SIG-M5 (cell line): Measurements from ENCODE around the gene TET2.

Source experiments
- DNase-seq: peaks from one replicate; lab custom pipeline; 2025; lab: John Stamatoyannopoulos, UW

TET2 gene

DNA sequence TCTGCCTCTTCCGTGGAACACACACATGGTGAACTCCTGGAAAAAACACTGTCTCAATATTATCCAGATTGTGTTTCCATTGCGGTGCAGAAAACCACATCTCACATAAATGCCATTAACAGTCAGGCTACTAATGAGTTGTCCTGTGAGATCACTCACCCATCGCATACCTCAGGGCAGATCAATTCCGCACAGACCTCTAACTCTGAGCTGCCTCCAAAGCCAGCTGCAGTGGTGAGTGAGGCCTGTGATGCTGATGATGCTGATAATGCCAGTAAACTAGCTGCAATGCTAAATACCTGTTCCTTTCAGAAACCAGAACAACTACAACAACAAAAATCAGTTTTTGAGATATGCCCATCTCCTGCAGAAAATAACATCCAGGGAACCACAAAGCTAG, 87.9 kb downstream of the TET2 start:
- DNase-seq, result no peak

GRCh38 chr4:105236202-105236915, 89.7 kb downstream of the TET2 start:
- no peak for DNase-seq

DNA sequence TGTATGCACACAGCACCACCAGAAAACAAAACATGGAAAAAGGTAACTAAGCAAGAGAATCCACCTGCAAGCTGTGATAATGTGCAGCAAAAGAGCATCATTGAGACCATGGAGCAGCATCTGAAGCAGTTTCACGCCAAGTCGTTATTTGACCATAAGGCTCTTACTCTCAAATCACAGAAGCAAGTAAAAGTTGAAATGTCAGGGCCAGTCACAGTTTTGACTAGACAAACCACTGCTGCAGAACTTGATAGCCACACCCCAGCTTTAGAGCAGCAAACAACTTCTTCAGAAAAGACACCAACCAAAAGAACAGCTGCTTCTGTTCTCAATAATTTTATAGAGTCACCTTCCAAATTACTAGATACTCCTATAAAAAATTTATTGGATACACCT, 90.2 kb downstream of the TET2 start:
- DNase-seq, result no peak

DNA sequence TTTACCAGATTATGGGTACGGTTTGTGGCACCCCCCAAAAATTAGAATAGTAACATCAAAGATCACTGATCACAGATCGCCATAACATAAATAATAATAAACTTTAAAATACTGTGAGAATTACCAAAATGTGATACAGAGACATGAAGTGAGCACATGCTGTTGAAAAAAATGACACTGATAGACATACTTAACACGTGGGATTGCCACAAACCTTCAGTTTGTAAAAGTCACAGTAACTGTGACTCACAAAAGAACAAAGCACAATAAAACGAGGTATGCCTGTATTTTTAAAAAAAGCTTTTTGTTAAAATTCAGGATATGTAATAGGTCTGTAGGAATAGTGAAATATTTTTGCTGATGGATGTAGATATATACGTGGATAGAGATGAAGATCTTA, 93.4 kb downstream of the TET2 start:
- DNase-seq, result no peak

- DNase-seq, result no peak
Observed at GRCh38 chr4:105241451-105241850, 94.8 kb downstream of the TET2 start.

- no peak for DNase-seq
Observed at GRCh38 chr4:105243446-105243845, 96.8 kb downstream of the TET2 start.

GRCh38 chr4:105246712-105247111, 100.0 kb downstream of the TET2 start:
- no peak for DNase-seq

DNA sequence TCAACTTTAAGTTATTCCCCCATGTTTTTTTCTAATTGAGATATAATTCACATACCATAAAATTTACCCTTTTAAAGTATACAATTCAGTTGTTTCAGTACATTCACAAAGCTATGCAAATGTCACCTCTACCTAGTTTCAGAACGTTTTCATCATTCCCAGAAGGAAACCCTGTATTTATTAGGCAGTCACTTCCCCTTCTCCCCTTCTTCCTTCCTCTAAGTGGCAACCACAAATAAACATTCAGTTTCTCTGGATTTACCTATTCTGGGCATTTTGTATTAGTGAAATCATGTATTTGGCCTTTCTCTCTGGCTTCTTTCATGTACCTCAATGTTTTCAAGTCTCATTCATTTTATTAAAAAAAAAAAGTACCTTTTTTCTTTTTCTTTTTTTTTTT, 101.9 kb downstream of the TET2 start:
- no peak for DNase-seq

GRCh38 chr4:105257817-105258495, 111.3 kb downstream of the TET2 start:
- DNase-seq, result no peak

GRCh38 chr4:105265689-105266088, 119.0 kb downstream of the TET2 start:
- DNase-seq, result no peak

- DNase-seq, result no peak
Observed at GRCh38 chr4:105267280-105267679, 120.6 kb downstream of the TET2 start.

GRCh38 chr4:105272002-105272401, 125.3 kb downstream of the TET2 start:
- DNase-seq, result no peak

- no peak for DNase-seq
Observed at GRCh38 chr4:105273230-105273629, 126.6 kb downstream of the TET2 start.

GRCh38 chr4:105274090-105274489, 127.4 kb downstream of the TET2 start:
- DNase-seq, result no peak

DNA sequence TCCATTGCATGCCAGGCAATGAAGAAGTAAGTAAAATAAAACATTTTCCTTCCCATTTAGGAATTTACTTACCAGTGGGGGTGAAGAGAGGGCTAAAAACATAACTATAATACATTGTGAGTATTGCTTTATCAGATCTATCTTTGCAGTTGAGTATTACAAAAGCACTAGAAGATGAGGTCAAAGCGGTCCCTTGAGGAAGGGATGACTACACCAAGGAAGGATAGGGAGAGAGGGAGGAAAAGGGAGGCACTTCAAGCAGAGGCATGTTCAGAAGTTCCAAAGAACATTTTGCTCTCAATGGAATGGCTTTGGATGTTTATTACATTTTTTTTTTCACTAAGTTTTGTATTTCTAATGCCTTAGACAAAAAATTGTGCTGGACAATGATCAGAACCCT, 127.8 kb downstream of the TET2 start:
- DNase-seq, result no peak

- DNase-seq, result no peak
Observed at GRCh38 chr4:105276361-105277104, 129.9 kb downstream of the TET2 start.

DNA sequence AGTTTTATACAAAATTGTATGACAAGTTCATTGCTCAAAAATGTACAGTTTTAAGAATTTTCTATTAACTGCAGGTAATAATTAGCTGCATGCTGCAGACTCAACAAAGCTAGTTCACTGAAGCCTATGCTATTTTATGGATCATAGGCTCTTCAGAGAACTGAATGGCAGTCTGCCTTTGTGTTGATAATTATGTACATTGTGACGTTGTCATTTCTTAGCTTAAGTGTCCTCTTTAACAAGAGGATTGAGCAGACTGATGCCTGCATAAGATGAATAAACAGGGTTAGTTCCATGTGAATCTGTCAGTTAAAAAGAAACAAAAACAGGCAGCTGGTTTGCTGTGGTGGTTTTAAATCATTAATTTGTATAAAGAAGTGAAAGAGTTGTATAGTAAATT, 131.0 kb downstream of the TET2 start:
- DNase-seq, result no peak

- no peak for DNase-seq
Observed at GRCh38 chr4:105279314-105279713, 132.6 kb downstream of the TET2 start.

- DNase-seq, result no peak
Observed at GRCh38 chr4:105280338-105281123, 133.9 kb downstream of the TET2 start.

DNA sequence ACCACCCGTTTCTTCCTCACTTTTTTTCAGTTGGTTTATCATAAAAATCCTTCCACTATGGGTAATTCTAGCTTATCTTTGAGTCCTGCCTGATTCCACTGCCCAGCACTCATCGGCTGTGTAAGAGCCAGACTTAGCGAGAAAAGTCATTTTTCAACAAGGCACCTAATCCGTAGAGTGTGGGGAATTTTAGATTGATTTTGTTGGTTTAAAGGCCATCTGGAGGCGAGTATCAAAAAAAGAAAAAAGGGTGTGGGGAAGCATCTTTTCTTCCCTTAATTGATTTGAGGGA, 134.4 kb downstream of the TET2 start:
- DNase-seq, result no peak

DNA sequence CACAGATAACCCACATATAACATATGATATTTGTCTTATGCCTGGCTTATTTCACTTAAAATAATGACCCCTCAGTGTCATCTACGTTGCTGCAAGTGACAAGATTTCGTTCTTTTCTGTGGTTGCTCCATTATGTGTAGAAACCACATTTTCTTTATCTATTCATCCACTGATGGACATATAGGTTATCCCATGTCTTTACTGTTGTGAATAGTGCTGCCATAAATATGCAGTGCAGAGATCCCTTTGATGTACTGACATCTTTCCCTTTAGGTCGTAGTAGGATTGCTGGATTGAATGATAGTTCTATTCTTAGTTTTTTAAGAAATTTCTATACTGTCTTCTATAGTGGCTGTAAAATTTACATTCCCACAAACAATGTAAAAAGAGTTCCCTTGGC, 135.8 kb downstream of the TET2 start:
- DNase-seq, result no peak

DNA sequence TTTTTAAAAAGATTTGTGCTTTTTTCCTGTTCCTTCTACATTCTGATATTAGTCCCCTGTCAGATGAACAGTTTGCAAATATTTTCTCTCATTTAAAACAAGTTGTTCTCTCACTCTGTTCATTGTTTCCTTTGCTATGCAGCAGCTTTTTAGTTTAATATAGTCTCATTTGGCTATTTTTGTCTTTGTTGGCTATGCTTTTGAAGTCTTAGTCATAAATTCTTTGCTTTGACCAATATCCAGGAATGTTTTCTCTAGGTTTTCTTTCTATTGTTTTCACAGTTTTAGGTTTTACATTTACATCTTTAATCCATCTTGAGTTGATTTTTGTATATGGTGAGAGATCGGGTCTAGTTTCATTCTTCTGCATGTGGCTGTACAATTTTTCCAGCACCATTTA, 136.8 kb downstream of the TET2 start:
- no peak for DNase-seq

GRCh38 chr4:105288121-105288520, 141.4 kb downstream of the TET2 start:
- DNase-seq, result no peak
